Left renal cortex interstitium (tissue), 4 donors: ENCODE measurements around the gene TSPAN14. TPM values are rescaled to one million over a fixed set of nuclear protein-coding genes. Genes with fewer than 3 reads are reported as not detected.
"Not testable (repeated sequence)": the region's sequence is repeated elsewhere in the genome, so short reads cannot be mapped to it uniquely, and the experiment has no call there.

Experiments used
- DNase-seq, 4 donors: peaks; one replicate each; pipeline ENCODE4 v3.0.0-alpha.2; 2013; ENCODE audit warnings: low read depth in 4 of 4, low spot score in 2 of 4, missing footprints in 1 of 4
- polyA plus RNA-seq, 4 donors: library from polyadenylated mRNA; unstranded; fragments of 120-200 nt; gene quantifications; one replicate each; pipeline ENCODE4 v1.2.1, GENCODE V29; 2013; ENCODE audit not compliant: insufficient read length in 4 of 4

TSPAN14 gene, protein sequence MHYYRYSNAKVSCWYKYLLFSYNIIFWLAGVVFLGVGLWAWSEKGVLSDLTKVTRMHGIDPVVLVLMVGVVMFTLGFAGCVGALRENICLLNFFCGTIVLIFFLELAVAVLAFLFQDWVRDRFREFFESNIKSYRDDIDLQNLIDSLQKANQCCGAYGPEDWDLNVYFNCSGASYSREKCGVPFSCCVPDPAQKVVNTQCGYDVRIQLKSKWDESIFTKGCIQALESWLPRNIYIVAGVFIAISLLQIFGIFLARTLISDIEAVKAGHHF
- polyA plus RNA-seq, result 10 to 100 TPM; 78.7 to 98.0 (median 91.3) TPM

DNA sequence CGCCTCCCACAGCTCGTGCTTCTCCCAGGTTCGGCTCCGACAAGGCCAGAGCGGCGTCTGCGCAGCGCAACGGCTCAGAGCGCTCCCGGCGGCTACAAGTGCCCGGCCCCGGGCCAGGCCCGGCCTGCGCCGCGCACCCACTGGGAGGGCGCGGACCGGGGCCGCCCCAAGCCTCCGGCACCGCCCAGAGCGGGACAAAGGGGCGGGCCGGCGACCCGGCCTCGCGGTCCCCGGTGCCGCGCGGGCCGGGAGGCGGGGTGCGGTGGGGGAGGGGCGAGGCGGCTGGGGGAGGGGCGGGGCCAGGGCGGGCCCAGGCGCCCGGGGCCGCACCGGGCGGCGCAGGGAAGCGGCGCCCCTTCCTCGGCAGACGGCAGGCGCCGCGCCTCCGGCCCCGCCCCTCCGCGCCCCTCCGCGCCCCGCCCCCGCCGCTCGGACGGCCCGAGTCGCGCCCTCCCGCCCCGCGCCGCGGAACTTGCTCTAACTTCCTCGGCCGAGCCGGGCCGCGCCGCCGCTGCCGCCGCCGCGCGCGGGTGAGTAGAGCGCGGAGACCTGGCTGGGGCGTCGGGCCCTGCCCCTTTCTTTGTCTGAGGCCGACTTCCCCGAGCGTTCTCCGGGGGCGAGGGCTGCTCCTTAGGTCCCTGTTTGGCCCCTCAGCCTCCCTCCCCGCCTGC lies at the start of gene TSPAN14:
TSPAN14 (plus strand) TSS at position 469 of the 671 bp plus-strand sequence. CDS start 34,924 bp downstream, outside the sequence.
- DNase-seq, result peak in 1 of 4 donors; percentile 30

- no peak for DNase-seq
These were observed 49.1 kb upstream of the TSPAN14 start for GRCh38 chr10:80405035-80405434.

GRCh38 chr10:80405626-80406025 lies 48.5 kb upstream of the TSPAN14 start:
- DNase-seq, result no peak

GRCh38 chr10:80406204-80406603 lies 47.9 kb upstream of the TSPAN14 start:
- no peak for DNase-seq

GRCh38 chr10:80407812-80408241 lies 46.3 kb upstream of the TSPAN14 start:
- DNase-seq, result no peak

GRCh38 chr10:80408242-80409101 lies 45.6 kb upstream of the TSPAN14 start, which contains the start of gene PRXL2A:
Gene PRXL2A, plus strand, starts transcription at chr10:80408551. Its CDS starts 11,917 bp downstream, at chr10:80420468.
- DNase-seq, result peak; percentile 65 to 75 (median 70)

GRCh38 chr10:80409121-80409520 lies 45.0 kb upstream of the TSPAN14 start:
- DNase-seq, result no peak

GRCh38 chr10:80410122-80410521 lies 44.0 kb upstream of the TSPAN14 start:
- no peak for DNase-seq

DNA sequence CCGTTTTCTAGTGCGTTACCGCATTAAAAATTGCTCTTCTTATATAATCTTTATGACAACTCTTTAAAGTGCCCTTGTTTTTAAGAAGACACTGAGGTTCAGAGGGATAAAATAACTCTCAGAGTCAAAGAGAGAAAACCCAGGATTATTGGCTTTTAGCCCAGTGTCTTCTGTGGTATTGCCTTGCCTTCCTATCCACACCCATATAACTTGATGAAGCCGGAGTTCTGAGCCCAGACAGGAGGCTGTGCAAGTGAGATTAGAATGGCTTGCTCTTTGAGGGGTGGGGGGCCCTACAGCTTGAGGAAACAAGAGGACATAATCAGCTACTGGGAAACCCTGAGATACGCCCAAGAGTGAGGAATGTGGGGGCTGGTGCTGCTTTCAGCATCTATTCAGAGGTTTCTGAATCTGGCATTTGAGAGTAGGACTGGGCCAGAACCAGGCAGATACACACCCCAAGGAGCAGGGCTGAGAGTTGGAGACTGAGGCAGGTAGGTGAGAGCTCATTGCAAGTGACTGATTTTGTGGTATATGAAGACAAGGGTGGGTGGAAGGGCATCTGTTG lies 43.4 kb upstream of the TSPAN14 start:
- DNase-seq, result no peak

DNA sequence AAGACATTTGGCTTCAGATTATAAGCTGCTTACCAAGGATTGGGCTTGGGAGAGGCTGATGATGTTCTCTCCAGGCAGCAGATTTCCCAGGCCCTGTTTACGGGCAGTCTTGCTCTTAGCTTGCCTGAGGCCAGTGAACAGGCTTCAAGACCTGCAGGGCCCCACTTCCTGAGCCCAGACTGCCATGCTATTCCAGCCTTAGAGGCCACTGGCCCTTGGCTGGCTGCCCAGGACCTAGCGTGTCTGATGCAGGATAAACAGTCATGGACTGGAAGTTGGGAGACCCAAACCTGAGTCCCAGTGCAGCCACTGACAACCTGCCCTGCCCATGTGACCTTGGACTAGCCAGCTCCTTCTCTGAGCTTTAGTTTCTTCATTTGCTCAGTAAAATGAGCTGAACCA lies 42.8 kb upstream of the TSPAN14 start:
- no peak for DNase-seq

GRCh38 chr10:80411681-80412220 lies 42.4 kb upstream of the TSPAN14 start:
- no peak for DNase-seq

DNA sequence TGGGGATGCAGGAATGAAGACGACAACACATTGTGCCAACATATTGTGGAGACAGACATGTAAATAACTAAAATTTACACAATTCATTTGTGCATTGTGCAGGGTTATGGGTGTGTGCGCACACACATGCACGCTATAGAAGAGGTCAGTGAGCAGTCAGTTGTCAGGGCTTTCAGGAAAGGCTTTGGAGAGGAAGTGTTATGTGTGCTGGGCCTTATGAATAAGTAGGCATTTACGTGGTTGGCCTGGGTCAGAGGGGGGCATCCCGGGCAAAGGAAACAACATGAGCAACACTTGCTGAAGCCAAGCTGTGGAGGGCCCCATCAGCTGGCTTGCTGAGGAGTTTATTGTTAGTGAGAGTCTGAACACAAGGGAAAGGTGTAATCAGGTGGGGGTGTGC lies 41.6 kb upstream of the TSPAN14 start:
- no peak for DNase-seq

- no peak for DNase-seq
These were observed 40.7 kb upstream of the TSPAN14 start for GRCh38 chr10:80413271-80413996.

GRCh38 chr10:80414142-80414895 lies 39.8 kb upstream of the TSPAN14 start:
- DNase-seq, result peak in 3 of 4 donors; percentile 52 to 84 (median 73)

DNA sequence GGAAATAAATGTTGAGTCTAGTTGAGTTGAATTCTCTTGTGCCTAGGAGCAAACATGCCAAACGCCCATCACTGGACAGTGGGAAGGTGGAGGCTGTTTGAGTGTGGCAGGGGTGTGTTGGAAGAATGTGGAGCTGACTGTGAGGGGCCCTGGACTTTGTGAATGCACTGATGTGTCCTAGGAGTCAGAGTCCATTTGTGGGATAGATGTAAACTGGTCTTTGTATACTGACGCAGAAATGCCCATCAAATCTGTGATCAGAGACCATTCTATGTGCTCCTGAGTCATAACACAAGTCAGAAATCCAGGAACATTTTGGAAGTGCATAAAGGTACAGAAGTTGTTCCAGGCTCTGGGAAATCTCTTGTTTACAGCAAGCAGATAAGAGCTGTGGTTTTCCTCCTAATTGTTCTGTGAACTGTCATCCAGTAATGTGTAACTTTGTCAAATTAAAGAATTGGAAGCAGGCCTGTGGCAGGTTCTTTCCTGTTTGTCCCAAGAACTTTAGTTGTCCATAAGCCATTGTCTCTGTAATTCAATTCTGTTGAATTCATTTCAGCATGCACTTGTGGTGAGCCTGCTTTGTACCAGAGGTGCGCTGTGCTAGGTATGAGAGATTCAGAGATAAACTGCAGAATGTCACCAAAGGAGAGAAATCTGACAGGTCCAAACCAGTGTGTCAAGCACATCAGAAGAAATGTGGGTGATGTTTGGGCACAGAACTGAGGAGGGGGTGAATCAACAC lies 38.2 kb upstream of the TSPAN14 start:
- DNase-seq, result no peak

GRCh38 chr10:80416479-80417098 lies 37.5 kb upstream of the TSPAN14 start:
- peak in 2 of 4 donors; percentile 65 to 73 for DNase-seq

GRCh38 chr10:80417256-80417655 lies 36.9 kb upstream of the TSPAN14 start:
- not testable (repeated sequence) for DNase-seq
